Stimulated activated CD4-positive, alpha-beta T cell treated with anti-CD3 and anti-CD28 coated beads, Interleukin-12 subunit alpha, Interleukin-12 subunit beta, amount 100 ng/mL, for 24 hours (primary cell): ENCODE results near the gene ANTXR2.
A peak's percentile ranks its signal among the peaks of the same experiment; 100 is the strongest.
"Not testable (repeated sequence)": the region's sequence is repeated elsewhere in the genome, so short reads cannot be mapped to it uniquely, and the experiment has no call there.

Source experiments
- DNase-seq, 2 experiments: peaks; one replicate each; pipeline ENCODE4 v3.0.0-alpha.2; 2020; ENCODE audit warnings: low read depth in 2 of 2

ANTXR2 gene

DNA sequence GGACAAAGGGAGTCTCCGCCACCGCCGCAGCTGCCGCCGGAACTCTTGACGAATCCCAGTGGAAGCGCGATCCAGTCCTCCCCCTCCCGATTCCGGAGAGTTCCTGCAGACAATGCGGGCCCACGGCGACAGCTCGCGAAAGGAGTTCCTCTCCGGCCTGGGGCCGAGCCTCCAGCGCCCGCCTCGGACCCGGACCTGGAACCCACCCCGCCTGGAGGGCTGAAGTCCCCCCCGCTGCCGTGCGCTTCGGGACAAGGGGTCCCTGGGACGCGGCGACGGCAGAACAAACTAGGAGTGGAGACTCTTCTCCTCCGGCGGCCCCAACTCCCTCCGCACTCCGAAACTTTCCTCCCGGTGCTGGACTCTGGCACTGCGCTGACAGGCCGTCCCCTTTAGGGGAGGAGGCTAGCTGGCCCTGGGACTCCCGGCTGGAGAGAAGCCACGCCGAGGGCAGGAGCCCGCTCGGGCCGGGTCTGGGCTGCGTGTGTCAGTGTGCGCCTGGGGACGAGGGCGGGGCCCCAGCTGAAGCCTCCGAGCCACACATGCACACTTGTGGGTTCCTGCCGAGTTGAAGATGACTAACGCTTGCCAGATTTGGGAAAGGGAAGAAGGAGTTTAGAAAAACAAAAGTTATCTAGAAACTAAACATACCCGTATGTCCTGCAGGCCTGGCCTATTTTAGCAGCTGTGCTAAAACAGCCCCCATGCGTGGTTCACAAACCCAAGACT lies at the start of gene ANTXR2:
Gene ANTXR2, minus strand, starts transcription at position 486 of the 729 bp plus-strand sequence. CDS start 669 bp downstream, outside the sequence.
- DNase-seq, result peak; percentile 41 to 52

DNA sequence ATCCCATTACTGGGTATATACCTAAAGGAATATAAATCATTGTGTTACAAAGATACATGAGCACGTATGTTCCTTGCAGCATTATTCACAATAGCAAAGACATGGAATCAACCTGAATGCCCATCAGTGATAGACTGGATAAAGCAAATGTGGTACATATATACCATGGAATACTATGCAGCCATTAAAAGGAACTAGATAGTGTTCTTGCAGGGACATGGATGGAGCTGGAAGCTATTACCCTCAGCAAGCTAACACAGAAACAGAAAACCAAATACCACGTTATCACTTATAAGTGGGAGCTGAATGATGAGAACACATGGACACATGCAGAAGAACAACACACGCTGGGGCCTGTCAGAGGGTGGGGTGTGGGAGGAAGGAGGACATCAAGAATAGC lies 48.8 kb upstream of the ANTXR2 start:
- DNase-seq, result not testable (repeated sequence)

DNA sequence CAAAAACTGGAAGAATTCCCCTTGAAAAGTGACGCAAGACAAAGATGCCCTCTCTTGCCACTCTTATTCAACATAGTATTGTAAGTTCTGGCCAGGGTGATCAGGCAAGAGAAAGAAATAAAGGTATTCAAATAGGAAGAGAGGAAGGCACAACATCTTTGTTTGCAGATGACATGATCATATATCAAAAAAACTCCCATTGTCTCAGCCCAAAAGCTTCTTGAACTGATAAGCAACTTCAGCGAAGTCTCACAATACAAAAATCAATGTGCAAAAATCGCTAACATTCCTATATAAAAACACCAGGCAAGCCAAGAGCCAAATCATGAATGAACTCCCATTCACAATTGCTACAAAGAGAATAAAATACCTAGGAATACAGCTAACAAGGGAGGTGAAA lies 46.6 kb upstream of the ANTXR2 start:
- DNase-seq, result not testable (repeated sequence)

DNA sequence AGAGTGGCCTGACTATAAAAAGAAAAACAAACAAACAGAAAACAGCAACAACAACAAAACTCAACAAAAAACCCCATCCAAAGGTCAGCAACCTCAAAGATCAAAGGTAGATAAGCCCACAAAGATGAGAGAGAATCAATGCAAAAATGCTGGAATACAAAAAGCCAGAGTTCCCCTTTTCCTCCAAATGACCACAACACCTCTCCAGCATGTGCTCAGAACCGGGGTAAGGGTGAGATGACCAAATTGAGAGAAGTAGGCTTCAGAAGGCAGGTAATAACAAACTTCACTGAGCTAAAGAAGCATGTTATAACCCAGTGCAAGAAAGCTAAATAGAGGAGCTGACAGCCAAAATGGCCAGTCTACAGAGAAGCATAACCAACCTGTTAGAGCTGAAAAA lies 43.5 kb upstream of the ANTXR2 start:
- DNase-seq, result no peak

DNA sequence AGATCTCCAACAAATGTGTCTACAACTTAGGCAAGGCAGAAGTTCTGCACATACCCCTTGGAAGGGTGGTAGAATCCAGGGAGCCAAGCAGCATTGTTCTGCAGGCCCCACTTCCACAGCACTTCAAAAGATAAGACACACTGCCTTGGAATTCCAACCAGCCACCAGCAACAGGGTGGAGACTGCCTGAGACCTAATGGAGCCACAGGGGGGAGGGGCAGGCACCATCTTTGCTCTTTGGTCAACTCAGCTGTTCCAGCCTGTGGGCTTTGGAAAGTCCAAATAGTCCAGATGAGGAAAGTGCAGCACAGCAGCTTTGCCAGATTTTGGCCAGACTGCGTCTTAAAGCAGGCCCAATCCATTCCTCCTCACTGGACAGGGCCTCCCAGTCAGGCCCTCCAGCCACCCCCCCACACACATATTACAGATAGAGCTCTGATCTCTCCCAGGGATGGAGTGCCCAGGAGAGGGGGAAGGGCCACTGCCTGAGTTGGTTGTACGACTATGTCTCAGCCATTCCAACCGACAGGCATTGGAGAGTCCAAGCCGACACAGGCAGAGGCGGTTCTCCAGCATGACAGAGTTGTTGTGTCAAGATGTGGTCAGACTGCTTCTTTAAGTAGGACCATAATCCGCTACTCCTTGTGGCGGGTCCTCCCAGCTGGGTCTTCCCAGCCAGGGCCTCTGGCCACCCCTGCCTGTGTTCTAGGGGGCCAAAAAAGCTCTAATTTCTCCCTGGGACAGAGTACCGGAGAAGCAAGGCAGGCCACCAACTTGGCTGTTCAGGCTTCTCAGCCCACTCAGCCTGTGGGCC lies 42.5 kb upstream of the ANTXR2 start:
- DNase-seq, result no peak

DNA sequence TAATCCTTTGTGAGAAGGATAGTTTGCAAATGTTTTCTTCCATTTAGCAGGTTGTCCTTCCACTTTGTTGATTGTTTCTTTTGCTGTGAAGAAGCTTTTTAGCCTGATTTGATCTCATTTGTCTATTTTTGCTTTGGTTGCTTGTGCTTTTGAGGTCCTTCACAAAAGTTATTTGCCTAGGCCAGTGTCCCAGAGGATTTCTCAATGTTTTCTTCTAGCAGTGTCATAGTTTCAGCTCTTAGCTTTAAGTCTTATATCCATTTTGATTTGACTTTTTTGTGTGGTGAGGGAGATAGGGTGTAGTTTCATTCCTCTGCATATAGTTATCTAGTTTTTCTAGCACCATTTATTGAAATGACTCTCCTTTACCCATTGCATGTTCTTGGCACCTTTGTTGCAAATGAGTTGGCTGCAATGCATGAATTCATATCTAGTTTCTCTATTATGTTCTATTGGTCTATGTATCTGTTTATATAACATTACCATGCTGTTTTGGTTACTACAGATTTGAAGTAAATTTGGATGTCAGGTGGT lies 41.8 kb upstream of the ANTXR2 start:
- no peak for DNase-seq

DNA sequence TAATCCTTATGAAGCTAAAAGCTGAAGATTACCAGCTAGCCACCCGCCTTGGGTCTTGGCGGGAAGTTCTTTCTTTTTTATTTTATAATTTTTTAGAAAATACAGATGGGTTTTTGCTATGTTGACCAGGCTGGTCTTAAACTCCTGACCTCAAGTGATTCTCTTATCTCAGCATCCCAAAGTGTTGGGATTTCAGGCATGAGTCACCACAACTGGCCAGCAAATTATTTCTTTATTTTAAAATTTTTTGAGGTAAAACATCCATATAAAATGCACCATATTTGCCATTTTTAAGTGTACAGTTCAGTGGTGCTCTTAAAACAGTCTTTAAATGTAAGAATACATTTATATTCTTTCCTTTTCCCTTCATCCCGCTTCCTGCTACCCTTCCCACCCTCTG lies 40.6 kb upstream of the ANTXR2 start:
- no peak for DNase-seq

DNA sequence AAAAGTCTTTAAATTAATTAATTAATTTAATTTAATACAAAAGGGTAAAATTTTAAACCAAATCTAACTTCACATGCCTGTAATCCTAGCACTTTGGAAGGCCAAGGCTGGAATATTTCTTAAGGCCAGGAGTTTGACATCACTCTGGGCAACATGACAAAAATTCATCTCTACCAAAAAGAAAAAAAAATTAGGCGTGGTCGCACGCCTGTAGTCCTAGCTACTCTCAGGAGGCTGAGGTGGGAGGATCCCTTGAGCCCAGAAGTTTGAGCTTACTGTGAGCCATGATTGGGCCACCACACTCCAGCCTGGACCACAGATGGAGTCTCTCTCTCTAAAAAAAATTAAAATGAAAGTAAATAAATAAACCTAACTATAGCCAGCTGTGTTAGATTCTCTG lies 39.2 kb upstream of the ANTXR2 start:
- no peak for DNase-seq

DNA sequence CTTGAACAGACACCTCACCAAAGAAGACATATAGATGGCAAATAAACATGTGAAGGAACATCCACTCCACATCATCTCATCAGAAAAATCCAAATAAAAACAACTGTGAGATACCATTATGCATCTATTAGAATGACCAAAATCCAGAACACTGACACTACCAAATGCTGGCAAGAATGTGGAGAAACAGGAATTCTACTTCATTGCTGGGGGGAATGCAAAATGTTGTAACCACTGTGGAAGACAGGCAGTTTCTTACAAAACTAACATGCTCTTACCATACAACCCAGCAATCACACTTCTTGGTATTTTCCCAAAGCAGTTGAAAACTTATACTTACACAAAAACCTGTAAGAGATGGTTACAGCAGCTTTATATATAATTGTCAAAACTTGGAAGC lies 38.2 kb upstream of the ANTXR2 start:
- DNase-seq, result no peak

DNA sequence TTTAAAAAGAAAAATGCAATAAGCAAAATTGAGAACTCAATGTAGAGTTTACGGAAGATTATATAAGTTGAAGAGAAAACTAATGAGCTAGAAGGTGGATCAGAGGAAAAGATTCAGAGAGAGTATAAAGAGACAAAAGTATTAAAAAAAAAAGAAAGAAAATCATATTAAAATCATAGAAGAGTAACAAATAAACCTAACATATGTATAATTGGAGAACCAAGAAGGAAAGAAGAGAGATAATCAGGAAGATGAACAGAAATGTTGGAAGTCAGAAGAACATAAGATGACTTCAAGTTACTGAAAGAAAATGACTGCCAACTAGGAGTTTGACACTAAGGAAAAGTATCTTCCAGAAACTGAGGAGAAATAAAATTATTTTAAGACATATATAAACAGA lies 34.3 kb upstream of the ANTXR2 start:
- no peak for DNase-seq

DNA sequence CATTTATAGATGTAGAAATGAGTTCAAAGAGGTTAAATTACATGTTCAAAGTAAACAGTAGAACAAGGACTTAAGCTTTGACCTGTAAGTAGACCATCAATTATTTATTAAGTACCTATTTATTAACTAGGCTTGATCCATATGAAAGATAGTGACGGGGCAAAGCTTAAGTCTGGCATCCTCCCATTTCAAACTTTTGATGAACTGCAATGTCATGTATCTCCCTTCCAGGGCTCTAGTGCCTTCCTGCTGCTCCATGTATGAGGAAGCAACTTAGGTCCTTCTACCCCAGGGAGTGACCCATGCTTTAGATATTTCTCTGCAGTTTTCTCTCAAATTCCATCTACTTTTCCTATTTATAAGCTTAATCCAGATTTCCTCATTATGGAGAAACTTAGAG lies 31.9 kb upstream of the ANTXR2 start:
- no peak for DNase-seq

DNA sequence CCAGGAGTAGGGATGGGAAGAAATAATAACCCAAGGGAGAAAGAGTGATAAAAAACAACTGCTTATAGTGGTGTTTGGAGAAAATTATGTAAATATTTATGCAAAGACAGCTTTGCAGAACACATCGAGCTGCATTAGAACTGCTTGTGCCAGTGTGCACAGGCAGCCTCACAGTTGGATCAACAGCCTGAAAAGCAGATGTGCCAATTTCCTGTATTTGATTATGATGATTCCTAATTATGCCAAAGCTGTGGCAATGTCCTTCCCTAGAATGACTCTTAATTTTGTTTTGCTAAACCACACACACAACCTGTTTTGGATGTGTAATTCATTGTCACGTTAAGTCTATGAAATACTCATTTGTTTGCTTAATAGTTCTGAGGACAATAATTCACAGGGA lies 30.6 kb upstream of the ANTXR2 start:
- DNase-seq, result no peak

DNA sequence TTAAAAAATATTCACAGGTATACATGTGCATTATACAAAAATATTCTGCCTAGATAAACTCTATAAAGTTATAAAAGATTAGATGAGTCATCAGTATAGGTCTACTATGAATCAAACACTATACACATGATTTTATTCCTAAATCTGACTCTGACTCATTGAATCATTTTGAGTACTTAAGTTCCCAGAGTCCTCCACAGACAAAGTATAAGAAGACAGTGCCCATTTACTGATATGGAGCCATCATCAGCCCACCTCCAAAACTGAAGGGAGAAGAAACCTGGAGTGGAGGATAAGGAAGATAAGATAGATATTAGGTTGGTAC lies 28.7 kb upstream of the ANTXR2 start:
- DNase-seq, result no peak

DNA sequence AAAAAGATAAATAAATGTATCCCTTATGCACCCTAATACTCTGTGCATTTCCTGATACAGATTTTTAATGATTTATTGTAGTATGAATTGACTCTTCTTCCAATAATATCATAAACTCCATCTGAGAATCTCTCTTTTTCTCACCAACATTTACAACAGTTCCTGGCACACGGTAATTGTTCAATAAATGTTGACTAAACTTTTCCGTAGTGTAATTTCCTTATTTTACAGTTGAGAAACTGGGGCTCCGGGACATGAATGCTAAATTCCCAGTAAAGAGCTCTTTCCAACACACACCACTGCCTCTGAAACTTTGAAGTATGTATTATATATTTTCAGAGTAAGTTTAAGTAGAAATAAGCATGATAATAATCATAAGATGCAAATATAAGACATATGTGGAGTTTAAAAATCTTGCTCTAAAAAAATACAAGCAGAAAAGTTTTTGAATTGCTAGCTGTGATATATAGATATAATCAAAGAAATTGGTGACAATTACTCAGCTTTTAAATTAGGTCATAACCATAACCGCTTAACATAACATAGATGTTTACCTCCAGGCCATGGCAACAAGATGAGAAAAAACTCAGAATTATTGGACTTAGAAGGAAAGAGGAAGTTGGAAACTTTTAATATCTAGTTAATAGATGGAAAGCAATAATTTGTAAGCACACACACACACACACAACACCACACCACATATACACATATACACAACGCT lies 28.2 kb upstream of the ANTXR2 start:
- DNase-seq, result no peak

DNA sequence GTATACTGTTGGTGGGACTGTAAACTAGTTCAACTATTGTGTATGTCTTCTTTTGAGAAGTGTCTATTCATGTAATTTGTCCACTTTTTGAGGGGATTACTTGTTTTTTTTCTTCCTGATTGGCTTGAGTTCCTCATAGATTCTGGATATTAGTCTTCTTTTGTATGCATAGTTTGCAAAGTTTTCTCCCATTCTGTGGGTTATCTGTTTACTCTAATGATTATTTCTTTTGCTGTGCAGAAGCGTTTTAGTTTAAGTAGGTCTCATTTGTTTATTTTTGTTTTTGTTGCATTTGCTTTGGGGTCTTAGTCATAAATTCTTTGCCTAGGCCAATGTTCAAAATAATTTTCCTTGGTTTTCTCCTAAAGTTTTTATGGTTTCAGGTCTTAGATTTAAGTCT lies 26.6 kb upstream of the ANTXR2 start:
- no peak for DNase-seq

DNA sequence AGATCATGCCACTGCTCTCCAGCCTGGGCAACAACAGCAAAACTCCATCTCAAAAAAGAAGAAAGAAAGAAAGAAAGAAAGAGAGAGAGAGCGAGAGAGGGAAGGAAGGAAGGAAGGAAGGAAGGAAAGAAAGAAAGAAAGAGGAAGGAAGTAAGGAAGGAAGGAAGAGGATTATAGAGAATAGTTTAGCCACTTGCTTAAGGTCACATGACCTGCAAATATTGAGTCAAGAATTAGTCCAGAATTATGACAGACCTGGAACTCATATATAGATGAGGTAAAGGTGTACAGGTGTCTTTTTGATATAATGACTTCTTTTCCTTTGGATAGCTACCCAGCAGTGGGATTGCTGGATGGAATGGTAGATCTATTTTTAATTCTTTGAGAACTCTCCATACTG lies 25.6 kb upstream of the ANTXR2 start:
- no peak for DNase-seq

DNA sequence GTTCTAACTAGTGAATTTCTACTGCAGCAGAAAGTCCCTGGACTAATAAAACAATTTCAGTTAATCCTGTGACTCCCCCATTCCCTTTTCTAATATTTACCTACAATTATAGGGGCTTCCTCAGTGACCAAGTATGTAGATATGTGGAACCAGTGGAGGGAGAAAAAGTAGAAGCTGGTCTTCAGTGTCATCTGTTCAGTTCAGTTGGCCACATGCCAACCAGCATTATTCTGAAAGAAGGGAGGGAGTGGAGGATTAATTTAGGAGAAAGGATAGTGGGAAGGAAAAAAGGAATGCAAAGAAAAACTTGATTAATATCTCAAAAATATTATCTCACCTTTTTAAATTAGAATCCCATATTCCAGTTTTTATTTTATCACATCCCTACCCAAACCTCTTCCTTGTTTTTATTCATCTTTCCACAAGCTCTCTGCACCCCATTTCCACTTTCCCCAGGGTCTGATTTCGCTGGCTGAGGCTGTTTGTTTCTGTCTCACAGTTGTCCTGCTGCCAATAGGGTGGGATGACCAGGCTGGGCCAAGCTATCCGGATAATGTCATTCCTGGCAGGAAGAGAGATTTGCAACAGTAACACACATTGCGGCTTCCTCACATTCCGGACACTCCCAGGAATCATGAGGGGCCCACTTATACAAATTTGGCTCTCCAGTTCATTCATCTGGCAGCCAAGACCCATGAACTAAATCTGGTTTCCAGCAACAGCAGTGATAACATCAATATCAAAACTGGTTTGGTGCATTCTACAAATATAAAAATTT lies 24.6 kb upstream of the ANTXR2 start:
- no peak for DNase-seq

DNA sequence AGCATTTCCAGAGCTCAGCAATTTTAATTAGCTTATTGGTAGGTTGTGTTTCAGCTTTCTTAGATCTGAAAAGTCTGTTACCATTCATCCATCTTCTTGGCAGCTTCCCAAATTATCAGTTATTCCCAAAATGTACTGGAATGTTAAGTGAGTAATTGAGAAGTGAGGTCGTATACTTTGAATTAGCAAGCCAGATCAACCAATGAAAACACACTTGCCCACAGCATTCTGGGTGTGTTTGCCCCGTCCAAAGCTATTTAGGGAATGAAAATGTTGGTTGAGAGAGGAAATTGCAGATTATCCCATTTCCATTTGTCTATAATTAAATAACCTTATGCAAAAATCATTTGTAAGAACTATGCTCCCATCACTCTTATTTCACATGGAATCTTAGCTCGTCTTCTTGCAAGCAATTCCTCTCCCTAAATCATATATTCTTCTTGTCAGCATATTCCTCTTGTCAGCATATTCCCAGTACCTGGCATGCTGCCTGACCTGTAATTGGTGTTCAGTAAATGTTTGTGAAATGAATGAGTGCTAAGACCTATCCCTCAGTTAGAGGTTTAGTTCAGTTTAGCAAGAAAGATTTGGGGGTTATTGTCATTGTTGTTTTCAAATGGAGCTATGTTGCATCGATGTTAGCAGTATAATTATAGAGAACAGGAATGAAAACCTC lies 23.3 kb upstream of the ANTXR2 start:
- DNase-seq, result no peak

DNA sequence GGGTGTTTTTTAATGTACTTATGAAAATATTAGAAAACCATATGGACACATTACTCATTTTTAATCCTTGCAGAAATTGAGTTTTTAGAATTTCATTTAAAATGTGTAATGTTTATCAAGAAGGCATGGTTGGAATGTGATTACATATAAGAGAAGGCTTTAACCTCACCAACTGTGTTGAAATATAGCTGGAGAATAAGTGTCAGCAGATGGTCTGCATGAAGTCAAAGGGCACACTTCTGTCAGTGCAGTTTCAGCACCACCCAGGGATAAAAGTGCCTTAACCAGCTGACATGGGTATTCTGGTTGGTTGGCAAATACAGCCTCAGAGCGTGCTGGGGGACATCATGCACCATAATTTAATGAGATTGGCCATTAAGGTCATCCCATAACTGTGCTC lies 21.2 kb upstream of the ANTXR2 start:
- DNase-seq, result no peak

DNA sequence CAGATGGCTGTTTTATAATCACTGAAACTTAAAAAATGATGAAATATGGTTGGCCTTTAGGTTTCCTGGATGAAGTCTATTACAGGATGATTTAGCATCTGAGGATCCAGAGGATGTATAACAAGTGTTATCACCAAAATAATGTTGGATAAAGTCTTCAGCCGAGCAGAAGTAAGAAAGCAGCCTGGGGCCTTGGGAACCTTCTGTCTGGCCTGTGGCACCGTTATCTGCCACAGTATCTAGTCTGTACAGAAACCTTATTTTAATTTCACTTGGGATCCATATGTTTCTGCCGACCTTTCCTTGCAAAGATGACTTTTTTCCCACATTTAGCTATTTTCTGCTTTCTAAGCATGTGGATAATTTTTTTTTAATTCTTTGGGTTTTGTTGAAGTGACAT lies 20.5 kb upstream of the ANTXR2 start:
- no peak for DNase-seq

DNA sequence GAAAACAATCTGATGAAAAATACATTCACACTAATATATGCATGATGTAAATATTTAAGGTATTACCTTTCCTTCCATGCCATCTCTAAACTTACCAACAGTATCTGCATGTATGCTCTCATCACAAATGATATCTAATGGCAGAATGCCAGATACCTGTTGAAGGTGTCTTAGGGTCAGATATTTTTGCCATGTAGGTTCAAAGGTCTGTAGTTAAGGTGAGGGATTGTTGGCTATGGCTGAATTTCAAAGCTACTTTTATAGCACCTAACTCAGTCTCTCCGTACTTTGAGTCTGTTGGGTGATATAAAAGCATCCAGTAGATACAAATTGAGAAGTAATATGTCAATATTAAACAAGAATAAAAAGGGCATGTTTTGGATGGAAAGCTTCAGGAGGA lies 19.8 kb upstream of the ANTXR2 start:
- no peak for DNase-seq
